ENCODE results near the gene WDR70. TPM values are rescaled to one million over a fixed set of nuclear protein-coding genes. Genes with fewer than 3 reads are reported as not detected.
"Not testable (repeated sequence)": the region's sequence is repeated elsewhere in the genome, so short reads cannot be mapped to it uniquely, and the experiment has no call there.

Gene WDR70
- total RNA-seq, 3 donors from 2014 or later (not counting 1 experiment from before 2014, with no cell fraction given) = 36.3 to 47.0 (median 41.3) TPM

- H3K9me3 Mint-ChIP-seq = no peaks in the 10 kb centered on the region
- peaks cover 14% of the 10 kb centered on the region for H3K36me3 Mint-ChIP-seq
- WGBS (ENCODE audit: insufficient coverage) = 58% methylated on average over 2 of the region's 3 CpGs
- H3K4me3 ChIP-seq (ENCODE audit: low read length) = no peak overlapping the region
- H3K9me3 ChIP-seq (ENCODE audit: control insufficient read depth, insufficient read depth, low read length) = no peaks in the 10 kb centered on the region
- H3K36me3 ChIP-seq (ENCODE audit: control insufficient read depth, insufficient read depth, low read length) = peaks cover 26% of the 10 kb centered on the region
- TF ChIP-seq CTCF (IDR thresholded peaks at IDR 0.05) = no peak
- no peak overlapping the region for H3K4me3 Mint-ChIP-seq
- no peaks in the 10 kb centered on the region for H3K27me3 Mint-ChIP-seq (ENCODE audit: low read depth in 2 of 2)
- ATAC-seq (no peak), DNase-seq (no peak)
- H3K27ac ChIP-seq (ENCODE audit: low read length) = no peak overlapping the region
- no peaks in the 10 kb centered on the region for H3K4me1 ChIP-seq (ENCODE audit: control insufficient read depth, insufficient read depth, low read length)
- intact Hi-C loops (cut with micrococcal nuclease) = no loop called here
- H3K27ac Mint-ChIP-seq = no peak overlapping the region
- H3K4me1 Mint-ChIP-seq = peaks cover 6 to 13% of the 10 kb centered on the region in 2 donors
- no peaks in the 10 kb centered on the region for H3K27me3 ChIP-seq (ENCODE audit: control insufficient read depth, insufficient read depth, low read length)
Measured at GRCh38 chr5:37391591-37391990, 12.5 kb downstream of the WDR70 start.

- no peak for ATAC-seq
- intact Hi-C loops (cut with micrococcal nuclease) = no loop called here
- H3K27me3 ChIP-seq (ENCODE audit: control insufficient read depth, insufficient read depth, low read length) = no peaks in the 10 kb centered on the region
Measured at GRCh38 chr5:37396352-37396751, 17.2 kb downstream of the WDR70 start.

GRCh38 chr5:37400501-37400900 lies 21.4 kb downstream of the WDR70 start:
- Histone ChIP-seq H3K4me3 (ENCODE audit: low read length) (no peak overlapping the region), H3K4me1 (ENCODE audit: control insufficient read depth, insufficient read depth, low read length) (no peaks in the 10 kb centered on the region), H3K9me3 (ENCODE audit: control insufficient read depth, insufficient read depth, low read length) (no peaks in the 10 kb centered on the region), H3K27me3 (ENCODE audit: control insufficient read depth, insufficient read depth, low read length) (no peaks in the 10 kb centered on the region), H3K27ac (ENCODE audit: low read length) (no peak overlapping the region), H3K36me3 (ENCODE audit: control insufficient read depth, insufficient read depth, low read length) (peaks cover 13% of the 10 kb centered on the region)
- intact Hi-C loops (cut with micrococcal nuclease) = no loop called here
- H3K27ac Mint-ChIP-seq = no peak overlapping the region
- H3K9me3 Mint-ChIP-seq = no peaks in the 10 kb centered on the region
- H3K27me3 Mint-ChIP-seq (ENCODE audit: low read depth in 2 of 2) = no peaks in the 10 kb centered on the region
- no peak for DNase-seq
- TF ChIP-seq CTCF (IDR thresholded peaks at IDR 0.05) = no peak
- H3K4me1 Mint-ChIP-seq = no peaks in the 10 kb centered on the region
- ATAC-seq = no peak
- H3K4me3 Mint-ChIP-seq = no peak overlapping the region
- H3K36me3 Mint-ChIP-seq = peaks cover 8% of the 10 kb centered on the region
- 88% methylated on average over 3 of the region's 4 CpGs for WGBS (ENCODE audit: insufficient coverage)

More at GRCh38 chr5:37396352-37396751, 17.2 kb downstream of the WDR70 start:
- Histone ChIP-seq H3K4me3 (ENCODE audit: low read length) (no peak overlapping the region), H3K9me3 (ENCODE audit: control insufficient read depth, insufficient read depth, low read length) (no peaks in the 10 kb centered on the region), H3K36me3 (ENCODE audit: control insufficient read depth, insufficient read depth, low read length) (peaks cover 31% of the 10 kb centered on the region), H3K4me1 (ENCODE audit: control insufficient read depth, insufficient read depth, low read length) (no peaks in the 10 kb centered on the region), H3K27ac (ENCODE audit: low read length) (no peak overlapping the region)
- Mint-ChIP-seq H3K4me1 (peaks cover 0 to 3% of the 10 kb centered on the region in 2 donors), H3K9me3 (no peaks in the 10 kb centered on the region), H3K4me3 (no peak overlapping the region), H3K36me3 (peaks cover 15% of the 10 kb centered on the region), H3K27me3 (ENCODE audit: low read depth in 2 of 2) (no peaks in the 10 kb centered on the region), H3K27ac (no peak overlapping the region)
- 90% methylated on average over 4 of the region's 5 CpGs for WGBS (ENCODE audit: insufficient coverage)
- DNase-seq = no peak
- no peak for TF ChIP-seq CTCF (IDR thresholded peaks at IDR 0.05)

GRCh38 chr5:37412515-37412914 lies 33.4 kb downstream of the WDR70 start:
- no peak overlapping the region for H3K27ac ChIP-seq (ENCODE audit: low read length)
- no peak for ATAC-seq
- 100% methylated on average over 2 of the region's 3 CpGs for WGBS (ENCODE audit: insufficient coverage)

GRCh38 chr5:37415456-37415855 lies 36.3 kb downstream of the WDR70 start:
- DNase-seq; H3K4me1 Mint-ChIP-seq; H3K27ac ChIP-seq (ENCODE audit: low read length); H3K27me3 ChIP-seq (ENCODE audit: control insufficient read depth, insufficient read depth, low read length); H3K27me3 Mint-ChIP-seq (ENCODE audit: low read depth in 2 of 2); H3K27ac Mint-ChIP-seq; H3K36me3 ChIP-seq (ENCODE audit: control insufficient read depth, insufficient read depth, low read length); H3K9me3 Mint-ChIP-seq; H3K4me1 ChIP-seq (ENCODE audit: control insufficient read depth, insufficient read depth, low read length); H3K4me3 ChIP-seq (ENCODE audit: low read length); intact Hi-C loops (cut with micrococcal nuclease); H3K36me3 Mint-ChIP-seq; H3K4me3 Mint-ChIP-seq; H3K9me3 ChIP-seq (ENCODE audit: control insufficient read depth, insufficient read depth, low read length); ATAC-seq: not testable (repeated sequence)
- WGBS (ENCODE audit: insufficient coverage) = 100% methylated on average over 2 of the region's 33 CpGs

More at GRCh38 chr5:37412515-37412914, 33.4 kb downstream of the WDR70 start:
- Mint-ChIP-seq H3K4me3 (no peak overlapping the region), H3K4me1 (no peaks in the 10 kb centered on the region), H3K27me3 (ENCODE audit: low read depth in 2 of 2) (no peaks in the 10 kb centered on the region), H3K9me3 (no peaks in the 10 kb centered on the region), H3K27ac (no peak overlapping the region), H3K36me3 (no peaks in the 10 kb centered on the region)
- no peak for TF ChIP-seq CTCF (IDR thresholded peaks at IDR 0.05)
- no peaks in the 10 kb centered on the region for H3K9me3 ChIP-seq (ENCODE audit: control insufficient read depth, insufficient read depth, low read length)
- peaks cover 12% of the 10 kb centered on the region for H3K36me3 ChIP-seq (ENCODE audit: control insufficient read depth, insufficient read depth, low read length)
- no peaks in the 10 kb centered on the region for H3K27me3 ChIP-seq (ENCODE audit: control insufficient read depth, insufficient read depth, low read length)
- H3K4me3 ChIP-seq (ENCODE audit: low read length) = no peak overlapping the region
- no peaks in the 10 kb centered on the region for H3K4me1 ChIP-seq (ENCODE audit: control insufficient read depth, insufficient read depth, low read length)
- intact Hi-C loops (cut with micrococcal nuclease) = loop anchor here (5.0 kb wide), 1 partner anchor 780 kb away; no protein-coding TSS in a partner anchor
- no peak for DNase-seq
